ENCODE data around the gene OARD1. TPM values are rescaled to one million over a fixed set of nuclear protein-coding genes. Genes with fewer than 3 reads are reported as not detected.

The OARD1 gene
- total and polyA plus RNA-seq, 2 of the 8 experiments (the other 6 are each of a cell fraction or from before 2014, with no cell fraction given) = 16.8 to 35.8 TPM

- TF ChIP-seq GABPA (IDR thresholded peaks at IDR 0.05; ENCODE audit: borderline replicate concordance, insufficient read depth, low read length) = peak; percentile 41; the same call in 1 of the 2 replicates
- TF ChIP-seq TCF12 (IDR thresholded peaks at IDR 0.05; ENCODE audit: low read depth, low read length) = no peak
- 0 out of 2 replicates have a peak, but pooled peaks have one; percentile 8 for TF ChIP-seq RXRA (IDR thresholded peaks at IDR 0.05; ENCODE audit: insufficient read depth, low read depth, low read length)
- TF ChIP-seq, protein P1, sequence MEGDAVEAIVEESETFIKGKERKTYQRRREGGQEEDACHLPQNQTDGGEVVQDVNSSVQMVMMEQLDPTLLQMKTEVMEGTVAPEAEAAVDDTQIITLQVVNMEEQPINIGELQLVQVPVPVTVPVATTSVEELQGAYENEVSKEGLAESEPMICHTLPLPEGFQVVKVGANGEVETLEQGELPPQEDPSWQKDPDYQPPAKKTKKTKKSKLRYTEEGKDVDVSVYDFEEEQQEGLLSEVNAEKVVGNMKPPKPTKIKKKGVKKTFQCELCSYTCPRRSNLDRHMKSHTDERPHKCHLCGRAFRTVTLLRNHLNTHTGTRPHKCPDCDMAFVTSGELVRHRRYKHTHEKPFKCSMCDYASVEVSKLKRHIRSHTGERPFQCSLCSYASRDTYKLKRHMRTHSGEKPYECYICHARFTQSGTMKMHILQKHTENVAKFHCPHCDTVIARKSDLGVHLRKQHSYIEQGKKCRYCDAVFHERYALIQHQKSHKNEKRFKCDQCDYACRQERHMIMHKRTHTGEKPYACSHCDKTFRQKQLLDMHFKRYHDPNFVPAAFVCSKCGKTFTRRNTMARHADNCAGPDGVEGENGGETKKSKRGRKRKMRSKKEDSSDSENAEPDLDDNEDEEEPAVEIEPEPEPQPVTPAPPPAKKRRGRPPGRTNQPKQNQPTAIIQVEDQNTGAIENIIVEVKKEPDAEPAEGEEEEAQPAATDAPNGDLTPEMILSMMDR (IDR thresholded peaks at IDR 0.05; ENCODE audit: control extremely low read depth in 1 of 3, insufficient read depth in 1 of 3, low read depth in 1 of 3, low read length in 3 of 3) = peak; percentile 78 to 91 (median 78)
- TF ChIP-seq POLR2AphosphoS5 (IDR thresholded peaks at IDR 0.05; ENCODE audit: low read depth, low read length) = peak; percentile 45; the same call in 1 of the 2 replicates
- TF ChIP-seq CHD2 (IDR thresholded peaks at IDR 0.05; ENCODE audit: low read length) = peak; percentile 38; the same call in 1 of the 2 replicates
- TF ChIP-seq, protein P2, sequence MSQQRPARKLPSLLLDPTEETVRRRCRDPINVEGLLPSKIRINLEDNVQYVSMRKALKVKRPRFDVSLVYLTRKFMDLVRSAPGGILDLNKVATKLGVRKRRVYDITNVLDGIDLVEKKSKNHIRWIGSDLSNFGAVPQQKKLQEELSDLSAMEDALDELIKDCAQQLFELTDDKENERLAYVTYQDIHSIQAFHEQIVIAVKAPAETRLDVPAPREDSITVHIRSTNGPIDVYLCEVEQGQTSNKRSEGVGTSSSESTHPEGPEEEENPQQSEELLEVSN (IDR thresholded peaks at IDR 0.05) = peak; percentile 95
Measured at GRCh38 chr6:41100871-41101287, 28.7 kb upstream of the OARD1 start (continued).
